ENCODE measurements around the gene TCEANC.
"Not testable (repeated sequence)": the region's sequence is repeated elsewhere in the genome, so short reads cannot be mapped to it uniquely, and the experiment has no call there.

The TCEANC gene

DNA sequence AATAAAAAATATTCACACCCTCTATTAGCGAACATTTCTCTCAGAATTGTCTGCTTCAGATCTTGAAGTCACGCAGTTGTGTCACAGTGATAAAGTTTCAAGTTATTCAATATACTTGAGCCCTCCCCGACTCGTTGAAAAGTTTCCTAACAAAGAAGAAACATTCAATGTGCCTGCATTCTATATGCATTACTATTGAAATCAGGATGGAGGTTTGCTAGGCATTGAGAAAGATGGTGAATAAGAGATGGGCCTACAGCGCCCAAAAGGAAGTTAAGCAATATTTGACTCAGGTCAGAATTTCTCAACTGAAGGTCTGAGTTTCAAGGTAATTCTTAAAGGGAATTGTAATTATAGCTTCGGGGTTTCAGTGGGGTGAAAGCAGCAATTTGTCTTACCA lies 6.1 kb downstream of the TCEANC start:
- peak; percentile 55 for DNase-seq

DNA sequence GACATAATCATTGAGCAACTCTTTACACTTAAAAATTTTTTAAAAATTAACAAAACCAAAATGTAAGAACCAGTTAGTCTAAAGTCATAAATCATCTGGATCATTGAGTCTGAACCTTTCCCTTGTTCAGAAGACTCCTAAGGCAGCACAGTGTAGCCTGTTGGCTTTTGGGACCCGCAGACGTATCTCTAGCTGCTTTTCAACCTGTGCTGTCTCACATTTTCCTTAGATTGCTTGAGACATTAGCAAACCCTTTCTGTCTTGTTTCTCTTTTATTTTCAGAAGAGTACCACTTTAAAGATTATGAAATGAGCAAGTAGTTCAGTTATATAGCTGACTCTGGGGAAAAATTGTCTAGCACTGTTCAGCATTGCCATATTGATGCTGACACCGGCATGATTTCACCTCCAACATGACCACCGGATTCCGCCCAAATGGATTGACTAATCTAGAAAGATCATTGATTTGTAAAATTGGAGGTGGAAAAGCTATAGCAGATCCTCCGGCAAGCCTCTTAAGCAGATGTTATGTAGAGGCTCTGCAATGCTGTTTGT lies 8.9 kb downstream of the TCEANC start:
- no peak for DNase-seq

DNA sequence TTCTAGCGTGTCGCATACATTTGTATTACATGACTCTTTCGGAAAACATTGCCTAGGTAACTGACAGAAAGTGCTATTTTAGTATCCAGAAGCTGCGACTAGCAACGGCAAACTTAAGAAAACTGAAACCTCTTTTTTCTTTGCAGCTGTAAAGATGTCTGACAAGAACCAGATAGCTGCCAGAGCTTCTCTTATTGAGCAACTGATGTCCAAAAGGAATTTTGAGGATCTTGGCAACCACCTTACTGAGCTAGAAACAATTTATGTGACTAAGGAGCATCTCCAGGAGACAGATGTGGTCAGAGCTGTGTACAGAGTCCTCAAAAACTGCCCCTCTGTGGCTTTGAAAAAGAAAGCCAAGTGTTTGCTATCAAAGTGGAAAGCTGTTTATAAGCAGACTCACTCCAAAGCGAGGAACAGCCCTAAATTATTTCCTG lies 9.4 kb downstream of the TCEANC start:
- peak; percentile 59 for DNase-seq

DNA sequence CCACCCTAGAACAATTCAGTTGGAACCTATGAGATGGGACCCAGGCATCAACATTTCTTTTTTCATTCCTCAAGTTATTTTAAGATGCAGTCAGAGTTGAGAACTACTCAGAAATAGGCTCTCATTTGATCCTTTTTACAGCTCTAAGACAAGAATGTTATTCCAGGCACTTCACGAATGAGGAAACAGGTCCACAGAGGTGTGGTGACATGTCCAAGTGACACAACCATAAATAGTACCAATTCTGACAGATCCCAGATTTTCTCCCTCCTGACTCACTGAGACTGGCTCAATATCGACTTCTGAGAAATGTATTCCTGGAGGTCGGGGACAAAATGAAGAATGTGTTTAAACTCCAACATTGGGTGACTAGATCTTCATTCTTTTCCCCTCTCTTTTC lies 11.1 kb downstream of the TCEANC start:
- no peak for DNase-seq

DNA sequence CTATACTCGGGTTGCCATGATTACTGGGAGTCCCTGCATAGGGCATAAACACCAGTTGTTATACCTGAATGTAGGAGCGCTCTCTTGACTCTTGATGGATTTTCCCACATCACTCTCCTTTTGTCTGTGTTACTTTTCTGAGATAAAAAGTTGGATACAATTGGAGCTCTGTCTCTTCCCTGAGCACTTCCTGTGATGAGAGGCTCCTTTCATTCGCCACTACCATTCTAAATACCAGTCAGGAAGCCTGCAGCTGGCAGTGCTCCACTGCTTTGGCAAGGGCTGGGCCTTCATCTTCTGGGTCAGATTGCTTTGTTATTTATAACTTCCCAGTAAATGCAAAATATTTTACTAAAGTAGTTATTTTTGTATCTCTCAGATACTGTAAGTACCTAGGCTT lies 13.9 kb downstream of the TCEANC start:
- no peak for DNase-seq

DNA sequence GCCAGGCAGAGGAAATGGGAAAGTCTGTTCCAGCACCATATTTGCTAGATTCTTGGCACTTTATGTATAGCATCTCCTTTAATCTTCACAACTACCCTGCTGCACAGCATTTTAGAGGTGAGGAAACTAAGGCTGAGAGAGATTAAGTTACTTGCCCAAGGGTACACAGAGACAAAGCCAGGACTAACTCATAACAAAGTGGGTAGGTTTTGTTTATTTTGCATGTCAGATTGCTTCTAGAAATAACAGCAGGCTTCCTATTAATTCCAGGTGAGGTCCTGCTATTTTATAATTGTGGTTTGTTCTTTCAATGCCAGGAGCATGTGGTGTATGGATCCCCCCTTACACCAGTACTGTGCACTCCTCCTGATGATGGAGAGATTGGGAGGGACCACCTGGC lies 15.0 kb downstream of the TCEANC start:
- DNase-seq, result no peak

DNA sequence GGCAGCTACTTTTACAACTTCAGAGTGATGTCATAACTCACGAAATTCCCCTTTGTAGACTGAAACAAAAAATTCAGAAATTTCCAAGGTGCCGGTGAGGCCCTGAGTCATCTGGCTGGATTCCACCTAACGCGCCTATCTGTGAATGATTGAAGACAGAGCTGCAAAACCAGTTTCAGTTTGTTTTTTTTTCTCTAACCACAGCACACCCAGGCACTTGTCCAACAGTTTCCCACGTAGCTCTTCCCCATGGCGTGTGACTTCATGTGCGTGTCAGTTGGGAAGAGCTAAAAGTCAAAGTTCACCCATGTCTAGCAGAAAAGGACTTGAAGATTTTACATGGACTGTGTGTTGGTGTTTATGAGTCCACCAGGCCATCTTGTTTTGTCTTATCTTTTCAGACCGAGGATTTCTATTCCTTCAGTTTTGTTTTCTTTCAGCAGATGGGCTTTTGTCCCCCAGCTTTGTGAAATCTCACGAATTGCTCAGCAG lies 16.4 kb downstream of the TCEANC start:
- peak; percentile 93 for DNase-seq

DNA sequence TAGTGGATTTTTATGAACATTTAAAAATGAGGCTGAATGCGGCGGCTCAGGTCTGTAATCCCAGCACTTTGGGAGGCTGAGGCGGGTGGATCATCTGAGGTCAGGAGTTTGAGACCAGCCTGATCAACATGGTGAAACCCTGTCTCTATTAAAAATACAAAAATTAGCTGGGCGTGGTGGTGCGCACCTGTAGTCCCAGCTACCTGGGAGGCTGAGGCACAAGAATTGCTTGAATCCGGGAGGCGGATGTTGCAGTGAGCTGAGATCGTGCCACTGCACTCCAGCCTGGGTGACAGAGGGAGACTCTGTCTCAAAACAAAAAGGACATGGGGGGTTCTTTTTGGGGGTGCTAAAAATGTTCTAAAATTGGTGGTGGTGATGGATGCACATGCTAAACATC lies 16.8 kb downstream of the TCEANC start:
- not testable (repeated sequence) for DNase-seq

DNA sequence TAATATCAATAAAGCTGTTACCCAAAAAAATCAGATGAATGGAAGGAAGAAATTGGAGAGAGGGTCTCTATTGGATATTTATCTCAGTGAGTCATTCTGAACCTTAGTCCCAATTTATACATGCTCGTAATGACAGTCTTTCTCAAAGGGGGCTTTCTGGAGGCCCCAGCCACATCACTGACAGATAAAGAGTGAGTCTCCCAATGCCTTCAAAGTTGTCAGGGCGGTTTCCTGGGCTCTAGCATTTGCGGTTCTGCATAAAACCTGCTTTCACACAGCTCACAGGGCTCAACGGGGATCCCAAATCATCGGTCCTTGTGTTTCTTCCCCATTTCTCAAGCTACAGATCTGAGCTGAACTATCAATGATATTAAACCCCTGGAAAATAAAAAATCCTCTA lies 17.3 kb downstream of the TCEANC start:
- no peak for DNase-seq

DNA sequence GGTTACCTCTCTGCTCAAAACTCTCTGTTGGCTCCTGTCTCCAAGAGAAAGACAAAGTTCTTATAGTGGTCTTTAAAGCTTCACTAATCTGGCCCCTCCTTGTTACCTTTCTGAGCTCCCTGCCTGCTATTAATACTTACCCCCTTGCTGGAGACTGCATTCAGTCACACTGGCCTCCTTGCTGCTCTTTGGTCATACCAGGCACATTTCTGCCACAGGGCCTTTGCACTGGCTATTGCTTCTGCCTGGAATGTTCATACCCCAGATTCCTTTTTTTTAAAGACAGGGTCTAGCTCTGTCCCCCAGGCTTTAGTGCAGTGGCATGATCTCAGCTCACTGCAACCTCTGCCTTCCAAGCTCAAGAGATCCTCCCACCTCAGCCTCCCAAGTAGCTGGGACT lies 20.1 kb downstream of the TCEANC start:
- no peak for DNase-seq

DNA sequence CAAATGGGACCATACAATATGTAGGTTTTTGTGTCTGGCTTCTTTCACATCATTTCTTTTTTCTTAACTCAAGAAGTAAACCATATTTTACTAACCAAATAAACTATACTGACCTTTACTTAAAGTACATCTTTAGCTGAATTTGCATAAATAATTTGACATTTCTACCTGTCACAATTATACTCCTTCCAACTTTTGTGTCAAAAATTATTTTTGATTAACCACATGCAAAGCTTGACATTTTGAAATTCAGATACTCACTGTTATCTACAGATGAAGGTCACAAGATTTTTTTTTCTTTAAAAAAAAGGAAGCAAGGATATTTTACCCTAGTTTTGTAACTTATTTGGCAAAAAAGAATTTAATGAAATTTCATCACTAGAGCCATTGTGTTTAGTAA lies 23.9 kb downstream of the TCEANC start:
- no peak for DNase-seq

DNA sequence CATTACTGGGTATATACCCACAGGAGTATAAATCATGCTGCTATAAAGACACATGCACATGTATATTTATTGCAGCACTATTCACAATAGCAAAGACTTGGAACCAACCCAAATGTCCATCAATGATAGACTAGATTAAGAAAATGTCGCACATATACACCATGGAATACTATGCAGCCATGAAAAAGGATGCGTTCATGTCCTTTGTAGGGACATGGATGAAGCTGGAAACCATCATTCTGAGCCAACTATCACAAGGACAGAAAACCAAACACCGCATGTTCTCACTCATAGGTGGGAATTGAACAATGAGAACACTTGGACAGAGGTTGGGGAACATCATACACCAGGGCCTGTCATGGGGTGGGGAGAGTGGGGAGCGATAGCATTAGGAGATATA lies 26.8 kb downstream of the TCEANC start:
- DNase-seq, result not testable (repeated sequence)

DNA sequence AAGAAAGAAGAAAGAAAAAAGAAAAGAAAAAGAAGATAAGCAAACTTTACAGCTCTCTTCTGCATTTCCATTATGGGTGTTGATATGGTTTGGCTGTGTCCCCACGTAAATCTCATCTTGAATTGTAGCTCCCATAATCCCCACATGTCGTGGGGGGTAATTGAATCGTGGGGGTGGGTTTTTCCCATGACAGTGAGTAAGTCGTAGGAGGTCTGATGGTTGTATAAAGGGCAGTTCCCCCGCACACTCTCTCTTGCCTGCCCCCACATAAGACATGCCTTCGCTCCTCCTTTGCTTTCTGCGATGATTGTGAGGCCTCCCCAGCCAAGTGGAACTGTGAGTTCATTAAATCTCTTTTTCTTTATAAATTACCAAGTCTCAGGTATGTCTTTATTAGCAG lies 28.7 kb downstream of the TCEANC start:
- DNase-seq, result no peak

DNA sequence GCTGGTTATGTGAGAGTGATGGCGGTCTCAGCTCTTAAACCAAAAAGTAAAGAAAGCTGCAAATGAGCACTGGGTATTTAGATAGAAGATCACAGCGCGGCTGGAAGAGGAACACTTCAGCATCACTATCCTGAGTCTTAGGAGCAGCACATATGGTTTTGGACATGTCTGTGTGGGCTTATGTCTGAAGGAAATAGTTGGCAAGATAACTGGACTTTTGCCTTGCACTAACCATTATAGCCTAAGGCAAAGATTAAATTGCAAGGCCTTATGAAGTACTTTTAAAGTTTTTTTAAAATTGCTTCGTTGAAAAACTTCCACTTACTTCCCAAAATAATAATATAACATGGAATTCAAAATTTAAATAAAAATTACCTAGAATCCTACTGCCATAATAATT lies 31.4 kb downstream of the TCEANC start:
- DNase-seq, result no peak

DNA sequence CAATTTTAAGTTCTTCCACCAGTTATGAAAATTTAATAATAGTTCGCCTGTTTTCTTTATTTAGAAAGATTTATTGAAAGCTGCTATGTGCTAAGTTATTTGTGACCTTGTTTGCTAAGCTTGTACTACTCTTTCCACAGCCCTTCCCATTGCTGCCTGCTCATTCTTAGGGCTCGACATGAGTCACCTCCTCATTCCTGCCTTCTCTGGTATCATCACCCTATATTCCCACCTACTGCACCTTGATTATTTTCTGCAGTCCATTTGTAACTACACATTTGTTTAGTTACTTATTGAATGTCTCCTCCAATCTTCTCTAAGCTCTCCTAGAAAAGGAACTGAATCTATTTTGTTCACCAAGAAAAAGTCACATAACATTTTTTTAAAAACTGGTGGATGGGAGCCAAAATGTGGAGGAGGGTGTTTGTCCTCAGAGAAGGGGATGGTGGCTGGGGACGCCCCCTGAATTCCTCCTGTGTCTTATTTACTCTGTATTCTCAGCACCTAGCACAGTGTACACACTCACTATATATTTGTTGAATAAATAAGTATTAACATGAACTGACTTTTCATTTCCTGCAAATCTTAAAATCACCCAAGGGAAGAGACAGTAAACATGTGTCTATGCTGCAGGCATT lies 32.3 kb downstream of the TCEANC start:
- DNase-seq, result no peak

DNA sequence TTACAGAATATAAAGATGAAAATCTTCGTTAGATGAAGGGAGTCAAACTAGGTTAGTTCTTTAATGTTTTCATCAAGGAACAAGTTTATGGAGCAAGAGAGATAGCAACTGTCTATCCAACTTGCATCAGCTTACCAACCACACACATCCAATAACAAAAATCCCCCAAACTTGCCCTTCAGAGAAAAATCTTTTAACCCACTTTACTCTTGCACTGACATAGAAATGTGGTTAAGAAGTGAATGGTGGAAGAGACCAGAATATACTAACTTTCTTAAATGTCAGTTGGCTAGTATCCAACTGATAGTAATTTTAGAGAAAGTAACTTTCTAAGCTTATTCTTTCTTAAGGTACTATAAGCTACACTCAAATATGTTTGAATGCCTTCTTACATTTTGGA lies 34.3 kb downstream of the TCEANC start:
- no peak for DNase-seq

DNA sequence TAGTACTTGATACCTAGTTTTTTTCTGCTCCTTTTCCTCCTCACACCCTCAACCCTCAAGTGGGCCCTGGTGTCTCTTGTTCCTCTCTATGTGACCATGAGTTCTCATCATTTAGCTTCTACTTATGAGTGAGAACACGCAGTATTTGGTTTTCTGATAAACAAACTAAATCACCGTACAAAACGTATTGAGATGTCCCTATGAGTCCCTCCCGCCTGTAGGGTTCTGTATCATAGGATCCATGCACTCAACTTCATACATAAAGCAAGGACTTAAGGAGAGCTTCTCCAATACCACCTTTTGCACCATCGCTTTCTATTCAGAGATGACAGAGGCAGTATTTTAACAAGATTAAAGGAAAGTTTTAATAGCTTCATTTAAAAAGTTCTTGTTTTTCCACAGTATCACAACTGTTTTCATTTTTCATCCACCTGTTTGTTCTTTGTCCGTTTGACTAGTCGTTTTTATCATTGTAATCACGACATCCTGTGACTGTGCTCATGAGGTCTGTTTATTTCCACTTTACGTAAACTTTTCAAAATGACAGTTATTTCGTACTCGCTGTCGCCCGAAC lies 35.5 kb downstream of the TCEANC start:
- DNase-seq, result no peak

DNA sequence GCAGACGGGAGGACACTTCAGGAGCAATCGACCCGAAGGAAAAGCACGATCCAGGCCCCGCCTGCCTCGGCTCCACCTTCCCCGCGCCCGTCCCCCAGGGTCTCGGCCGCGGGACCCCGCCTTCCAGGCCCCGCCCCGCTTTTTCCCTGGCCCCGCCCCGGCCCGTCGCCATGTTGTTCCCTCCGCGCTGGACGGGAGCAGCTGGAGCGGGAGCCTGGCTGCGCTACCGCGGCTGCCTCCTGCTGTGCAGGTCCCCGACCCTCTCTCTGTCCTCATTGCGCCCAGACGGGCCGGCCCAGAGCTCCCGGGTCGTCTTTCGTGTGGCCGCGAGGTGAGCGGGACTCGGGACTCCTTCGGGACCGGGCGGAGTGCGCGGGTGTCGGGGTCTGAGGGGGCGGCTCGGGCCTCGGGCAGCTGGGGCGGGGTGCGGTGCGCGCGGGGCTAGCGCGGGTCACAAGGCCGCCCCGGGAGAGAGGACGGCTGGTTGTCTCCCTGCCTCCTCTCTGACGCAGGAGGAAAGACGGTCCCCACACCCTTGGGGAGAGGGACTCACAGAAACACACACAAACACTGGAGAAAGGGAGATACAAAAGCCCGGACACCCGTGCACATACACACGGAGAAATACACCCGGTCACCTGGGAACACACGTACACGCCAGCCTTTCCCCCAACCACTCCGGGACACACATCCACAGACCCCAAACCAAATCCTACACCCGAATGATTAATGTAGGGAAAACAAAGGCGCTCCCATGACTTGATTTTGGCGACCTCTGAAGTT lies 36.2 kb downstream of the TCEANC start, which contains the start of gene RAB9A:
Gene RAB9A, plus strand, starts transcription at position 171 of the 783 bp plus-strand sequence. CDS start 19,619 bp downstream, outside the sequence.
- peak; percentile 64 for DNase-seq

DNA sequence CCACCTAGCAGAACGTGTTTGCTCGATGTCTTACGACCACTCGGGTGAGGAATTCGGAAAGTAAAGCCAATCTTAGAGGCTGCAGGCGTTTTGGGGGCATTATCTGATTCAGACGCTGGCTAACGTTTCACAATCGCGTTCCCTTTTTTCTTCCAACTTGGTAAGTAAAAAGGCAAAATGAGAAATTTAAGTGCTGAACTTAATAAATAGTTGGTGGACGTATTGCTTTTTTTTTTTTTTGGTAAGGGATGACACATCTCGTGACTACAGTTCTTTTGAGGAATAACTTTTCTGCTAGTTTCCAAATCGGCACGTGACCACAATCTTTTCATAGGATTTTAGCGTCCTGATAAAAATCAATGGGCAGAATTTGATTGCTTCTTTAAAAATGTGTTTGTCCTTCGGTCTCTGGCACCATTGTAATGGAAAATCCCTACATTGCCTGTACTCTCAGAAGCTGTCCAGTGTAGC lies 36.8 kb downstream of the TCEANC start:
- DNase-seq, result no peak

DNA sequence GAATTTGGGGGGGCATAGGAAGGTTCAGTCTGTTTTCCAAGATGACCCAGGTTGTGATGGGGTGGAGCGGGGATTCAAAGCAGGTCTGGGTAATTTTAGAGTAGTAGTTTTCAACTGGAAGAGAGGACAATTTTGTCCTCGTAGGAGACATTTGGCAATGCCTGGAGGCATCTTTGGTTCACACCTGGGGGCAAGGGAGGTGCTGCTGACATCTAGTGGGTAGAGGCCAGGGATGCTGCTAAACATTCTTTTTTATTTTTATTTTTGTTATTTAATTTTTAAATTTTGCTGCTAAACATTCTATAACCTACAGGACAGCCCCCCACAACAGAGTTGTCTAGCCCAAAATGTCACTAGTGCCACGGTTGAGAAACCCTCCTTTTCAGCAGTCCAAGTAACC lies 37.9 kb downstream of the TCEANC start:
- DNase-seq, result no peak

DNA sequence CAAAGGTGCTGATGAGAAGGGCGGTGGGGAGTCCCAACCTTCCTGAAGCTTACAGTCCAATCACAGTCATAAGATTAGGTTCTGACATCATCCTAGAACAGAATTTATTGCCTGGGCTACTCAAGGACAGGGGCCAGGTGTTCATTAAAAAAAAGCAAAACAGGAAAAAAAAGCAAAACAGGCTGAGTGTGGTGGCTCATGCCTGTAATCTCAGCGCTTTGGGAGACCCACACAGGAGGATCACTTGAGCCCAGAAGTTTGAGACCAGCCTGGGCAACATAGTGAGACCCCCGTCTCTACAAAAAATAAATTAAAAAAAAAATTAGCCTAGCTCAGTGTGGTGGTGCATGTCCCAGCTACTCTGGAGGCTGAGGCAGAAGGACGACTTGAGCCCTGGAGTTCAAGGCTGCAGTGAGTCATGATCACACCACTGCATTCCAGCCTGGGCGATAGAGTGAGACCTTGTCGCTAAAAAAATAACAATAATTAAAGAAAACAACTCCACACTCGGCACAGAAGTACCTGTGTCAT lies 39.0 kb downstream of the TCEANC start:
- no peak for DNase-seq

DNA sequence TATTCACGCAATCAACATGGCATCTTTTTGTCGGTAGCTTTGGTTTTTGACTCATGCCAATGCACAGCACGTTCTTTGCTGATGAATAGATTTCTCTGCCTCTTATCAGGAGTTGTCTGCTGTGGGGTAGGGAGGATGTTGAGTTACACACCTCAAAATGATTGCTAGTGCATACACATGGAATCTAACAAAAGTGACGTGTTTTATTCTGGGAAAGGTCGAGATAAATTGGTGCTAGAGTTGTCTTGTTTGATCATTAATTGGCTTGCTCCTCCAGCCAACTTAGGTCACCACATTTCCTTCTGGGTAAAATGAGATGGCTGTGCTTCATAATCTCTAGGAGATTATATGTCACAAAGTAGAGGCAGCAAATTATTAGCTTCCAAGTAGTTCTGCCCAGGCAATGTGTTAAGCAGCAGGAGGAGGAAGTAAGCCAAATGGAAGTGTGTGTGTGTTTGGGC lies 39.9 kb downstream of the TCEANC start:
- no peak for DNase-seq

DNA sequence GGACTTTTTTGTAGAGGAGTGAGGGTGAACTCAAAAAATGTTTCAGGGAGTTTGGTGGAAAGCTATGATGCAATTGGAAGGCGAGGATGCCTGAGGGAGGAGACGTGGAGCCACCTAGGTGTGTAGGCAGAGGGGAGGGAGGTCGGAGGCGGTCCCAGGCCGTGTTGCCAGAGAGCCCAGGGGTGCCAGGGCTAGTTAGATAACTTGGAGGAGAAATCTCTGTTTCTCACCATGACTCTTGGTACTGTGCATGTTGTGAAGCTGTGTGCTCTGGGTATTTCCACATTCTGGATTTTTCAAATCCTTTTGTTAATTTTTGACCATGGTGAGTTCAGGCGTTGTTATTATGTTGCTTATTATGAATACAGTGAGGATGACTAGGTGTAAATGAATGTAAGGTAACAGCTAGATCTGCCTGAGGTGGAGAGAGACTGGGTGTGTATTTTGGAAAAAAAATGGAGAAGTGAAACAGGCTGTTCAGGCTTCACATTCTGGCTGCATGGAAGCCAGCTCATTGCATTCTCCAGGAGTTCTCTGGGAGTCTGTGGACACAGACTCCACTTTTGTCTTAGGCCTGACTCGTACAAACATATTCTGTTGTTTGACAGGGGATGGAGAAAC lies 40.5 kb downstream of the TCEANC start:
- no peak for DNase-seq

Data from fibroblast of upper back skin (primary cell).